ENCODE data around the gene CD79A.
A peak's percentile ranks its signal among the peaks of the same experiment; 100 is the strongest.

Gene CD79A
- total RNA-seq, result 1.3 to 6.9 reads per million in 2 donors

GRCh38 chr19:41876847-41877832 lies at the start of gene CD79A:
Gene CD79A (plus strand): TSS chr19:41877279. CDS start chr19:41877305, 26 bp downstream.
- no peak for DNase-seq

- DNase-seq, result no peak
Observed at GRCh38 chr19:41837981-41838708, 38.9 kb upstream of the CD79A start.

- no peak for DNase-seq
Observed at GRCh38 chr19:41839211-41839610, 37.9 kb upstream of the CD79A start.

- no peak for DNase-seq
Observed at GRCh38 chr19:41843371-41843770, 33.7 kb upstream of the CD79A start.

- DNase-seq, result no peak
Observed at GRCh38 chr19:41844601-41845000, 32.5 kb upstream of the CD79A start, which contains the start of gene LYPD4. Gene LYPD4 (minus strand): TSS chr19:41844683. CDS start chr19:41839285, 5,398 bp downstream.

- DNase-seq, result no peak
Observed at GRCh38 chr19:41845001-41845050, 32.3 kb upstream of the CD79A start, which contains the start of gene DMRTC2. Gene DMRTC2 (plus strand): TSS chr19:41845042. CDS start chr19:41847429, 2,387 bp downstream.

GRCh38 chr19:41845051-41845590 lies 32.0 kb upstream of the CD79A start:
- no peak for DNase-seq

- DNase-seq, result no peak
Observed at GRCh38 chr19:41847351-41848105, 29.6 kb upstream of the CD79A start.

- no peak for DNase-seq
Observed at GRCh38 chr19:41848666-41849065, 28.4 kb upstream of the CD79A start.

GRCh38 chr19:41849067-41849466 lies 28.0 kb upstream of the CD79A start:
- DNase-seq, result no peak

- DNase-seq, result no peak
Observed at GRCh38 chr19:41850381-41850780, 26.7 kb upstream of the CD79A start.

- DNase-seq, result no peak
Observed at GRCh38 chr19:41851456-41851855, 25.6 kb upstream of the CD79A start.

GRCh38 chr19:41853344-41853743 lies 23.7 kb upstream of the CD79A start:
- no peak for DNase-seq

- DNase-seq, result no peak
Observed at GRCh38 chr19:41853768-41854167, 23.3 kb upstream of the CD79A start.

GRCh38 chr19:41859213-41859617 lies 17.9 kb upstream of the CD79A start:
- DNase-seq, result no peak

- peak; percentile 79 for DNase-seq
Observed at GRCh38 chr19:41859618-41860418, 17.3 kb upstream of the CD79A start, which contains the start of gene RPS19. Gene RPS19 (plus strand): TSS chr19:41860255. CDS start chr19:41860775, 520 bp downstream.

- no peak for DNase-seq
Observed at GRCh38 chr19:41860419-41861115, 16.5 kb upstream of the CD79A start.

- DNase-seq, result no peak
Observed at GRCh38 chr19:41861116-41861768, 15.8 kb upstream of the CD79A start.

GRCh38 chr19:41861846-41862245 lies 15.2 kb upstream of the CD79A start:
- DNase-seq, result no peak

GRCh38 chr19:41862445-41862986 lies 14.6 kb upstream of the CD79A start:
- DNase-seq, result no peak

All from activated gamma-delta T cell (primary cell).